NCI-H2171 treated with DMSO at 0.1 percent for 48 hours (cell line): ENCODE measurements around the gene PGR.

Experiments used
- DNase-seq: peaks from one replicate; lab custom pipeline; 2025; lab: John Stamatoyannopoulos, UW

The PGR gene

GRCh38 chr11:101129203-101129943 is at the start of gene PGR:
Gene PGR, minus strand, starts transcription at chr11:101129813. Its CDS starts 743 bp downstream, at chr11:101129070.
- peak; percentile 1 for DNase-seq

GRCh38 chr11:101176381-101176780 is 46.8 kb upstream of the PGR start:
- DNase-seq, result no peak

DNA sequence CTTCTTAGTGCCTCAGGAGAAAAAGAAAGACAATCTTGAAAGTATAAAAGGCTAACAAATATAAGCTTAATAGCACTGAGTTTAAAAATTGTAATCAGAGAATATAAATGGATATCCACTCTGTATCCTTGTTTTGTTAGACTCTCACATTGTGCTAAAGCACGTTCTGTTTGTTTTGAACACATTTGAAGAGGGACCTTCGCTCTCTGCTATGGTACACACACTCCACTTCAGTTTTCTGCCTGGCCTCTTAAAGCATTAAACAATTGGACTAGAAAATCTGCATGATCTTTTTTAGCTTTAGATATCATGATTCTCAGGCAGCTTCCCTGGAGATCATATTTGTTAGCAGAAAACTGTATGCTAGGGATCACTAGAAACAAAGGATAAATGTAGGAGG is 40.3 kb upstream of the PGR start:
- no peak for DNase-seq

DNA sequence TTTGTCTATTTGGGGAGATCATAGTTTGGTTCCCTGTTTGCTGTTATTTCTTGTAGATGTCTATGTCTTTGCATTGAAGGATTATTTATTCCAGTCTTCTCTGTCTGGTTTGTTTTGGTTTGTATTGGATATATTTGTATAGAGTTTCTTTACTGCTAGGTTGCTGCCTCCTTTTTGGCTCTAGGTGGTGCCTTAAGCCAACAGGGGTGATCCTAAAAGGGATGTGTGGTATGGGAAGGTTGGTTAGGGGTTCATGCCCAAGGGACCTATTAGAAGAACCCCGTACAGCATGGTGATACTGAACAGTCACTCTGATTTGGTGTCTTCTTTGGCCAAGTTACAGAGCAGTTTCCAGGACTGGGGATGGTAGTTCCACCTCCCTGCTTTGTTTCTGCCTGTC is 36.4 kb upstream of the PGR start:
- no peak for DNase-seq

- no peak for DNase-seq
Measured at GRCh38 chr11:101158119-101158518, 28.5 kb upstream of the PGR start.

GRCh38 chr11:101138245-101138930 is 8.8 kb upstream of the PGR start:
- DNase-seq, result no peak

GRCh38 chr11:101133190-101133589 is 3.6 kb upstream of the PGR start:
- DNase-seq, result no peak

- DNase-seq, result no peak
Measured at GRCh38 chr11:101128571-101129202, 926 bp downstream of the PGR start.

DNA sequence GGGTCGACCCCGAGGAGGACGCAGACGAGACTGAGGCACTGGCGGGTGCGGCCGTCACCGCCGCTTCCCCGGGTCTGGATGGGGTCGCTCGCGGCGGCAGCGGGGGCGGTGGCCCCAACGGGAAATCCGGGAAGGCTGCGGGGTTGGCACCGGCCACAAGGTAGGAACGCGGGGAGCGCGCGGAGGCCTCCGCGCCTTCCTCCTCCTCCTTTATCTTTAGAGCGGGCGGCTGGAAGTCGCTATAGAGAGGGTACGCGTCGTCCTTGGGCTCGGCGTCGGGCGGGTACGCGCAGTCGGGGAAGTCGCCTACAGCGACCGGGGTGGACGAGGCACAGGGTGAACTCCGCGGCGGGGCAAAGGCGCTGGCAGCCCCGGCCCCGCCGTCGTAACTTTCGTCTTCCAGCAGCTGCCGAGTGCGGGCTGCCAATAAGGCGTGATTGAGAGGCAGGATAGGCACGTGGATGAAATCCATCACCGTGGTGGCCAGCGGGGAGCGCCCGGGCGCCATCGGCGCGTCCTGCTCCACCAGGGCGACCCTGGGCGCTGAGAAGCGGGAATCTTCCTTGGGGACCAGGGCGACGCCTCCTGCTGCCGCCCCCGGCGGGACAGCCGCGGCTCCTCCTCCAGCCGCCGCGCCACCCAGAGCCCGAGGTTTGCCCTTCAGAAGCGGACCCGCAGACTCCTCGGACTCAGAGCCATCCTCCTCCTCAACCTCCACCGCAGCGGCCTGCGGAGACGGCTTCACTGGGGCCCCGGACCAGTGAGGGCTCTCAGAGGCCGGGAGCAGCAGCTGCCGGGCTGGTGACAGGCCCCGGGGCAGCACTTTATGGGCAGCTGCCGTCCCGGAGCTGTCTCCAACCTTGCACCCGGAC is 1.7 kb downstream of the PGR start:
- peak; percentile 21 for DNase-seq

DNA sequence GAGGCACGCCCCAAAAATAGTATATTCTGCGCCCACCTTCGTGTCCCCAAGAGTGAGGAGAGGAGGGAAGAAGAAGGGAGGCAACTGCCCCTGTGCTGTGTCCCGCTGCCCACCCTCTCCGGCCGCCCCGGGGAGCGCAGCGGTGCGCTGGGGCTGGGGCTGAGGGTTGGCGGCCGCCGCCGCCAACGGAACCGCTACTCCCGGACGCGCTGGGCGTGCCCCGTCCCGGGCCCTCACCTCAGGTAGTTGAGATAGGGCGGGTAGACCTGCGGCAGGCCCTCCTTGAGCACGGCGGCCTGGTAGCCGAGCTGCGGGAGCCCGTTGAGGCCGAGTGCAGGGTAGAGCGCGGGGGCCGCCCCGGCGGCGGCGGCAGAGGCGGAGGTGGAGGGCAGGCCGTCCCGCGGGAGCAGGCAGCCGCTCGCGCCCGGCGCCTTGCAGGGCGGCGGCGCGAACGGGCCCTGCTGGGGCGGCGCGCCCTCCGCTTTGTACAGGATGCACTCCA is 2.4 kb downstream of the PGR start:
- DNase-seq, result no peak

- no peak for DNase-seq
Measured at GRCh38 chr11:101126551-101127196, 2.9 kb downstream of the PGR start.

DNA sequence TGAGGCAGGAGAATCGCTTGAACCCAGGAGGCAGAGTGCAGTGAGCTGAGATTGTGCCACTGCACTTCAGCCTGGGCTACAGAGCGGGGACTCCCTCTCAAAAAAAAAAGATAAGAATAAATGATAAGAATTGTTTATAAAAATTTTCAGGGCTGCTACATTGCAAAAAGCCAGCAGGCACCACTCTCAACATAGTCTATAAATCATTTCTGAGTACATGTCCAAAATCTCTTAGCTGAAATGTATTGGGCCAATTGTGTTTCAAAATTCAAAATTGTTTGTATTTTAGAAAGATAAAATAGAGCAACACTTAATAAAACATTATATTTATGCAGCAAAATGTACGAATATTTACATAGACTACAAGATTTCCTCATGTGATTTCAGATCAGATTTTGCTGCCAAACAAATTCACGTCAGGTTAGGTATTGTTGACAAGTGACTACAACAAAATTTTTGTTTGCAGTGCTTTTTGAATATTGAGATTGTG is 13.9 kb downstream of the PGR start:
- DNase-seq, result no peak

GRCh38 chr11:101113540-101113939 is 16.1 kb downstream of the PGR start:
- no peak for DNase-seq

DNA sequence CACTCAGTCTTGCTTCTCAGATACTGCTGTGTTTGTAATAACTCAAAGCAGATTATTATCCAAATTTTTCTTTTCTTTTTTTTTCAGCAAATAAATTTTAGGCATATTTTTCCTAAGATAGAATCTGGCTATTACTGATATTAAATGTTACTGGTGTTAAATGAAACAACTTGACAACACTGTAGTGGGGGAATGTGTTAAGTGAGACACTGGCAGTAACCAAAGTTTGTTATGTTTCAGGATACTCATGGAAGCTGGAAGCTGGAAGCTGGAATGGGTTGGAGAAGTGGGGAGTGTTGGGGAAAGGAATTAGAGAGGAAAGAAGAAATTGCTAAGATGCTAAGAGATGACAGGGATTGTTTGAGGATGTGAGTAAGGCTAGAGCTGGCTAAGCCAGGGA is 24.9 kb downstream of the PGR start:
- no peak for DNase-seq

GRCh38 chr11:101103433-101103832 is 26.2 kb downstream of the PGR start:
- no peak for DNase-seq

DNA sequence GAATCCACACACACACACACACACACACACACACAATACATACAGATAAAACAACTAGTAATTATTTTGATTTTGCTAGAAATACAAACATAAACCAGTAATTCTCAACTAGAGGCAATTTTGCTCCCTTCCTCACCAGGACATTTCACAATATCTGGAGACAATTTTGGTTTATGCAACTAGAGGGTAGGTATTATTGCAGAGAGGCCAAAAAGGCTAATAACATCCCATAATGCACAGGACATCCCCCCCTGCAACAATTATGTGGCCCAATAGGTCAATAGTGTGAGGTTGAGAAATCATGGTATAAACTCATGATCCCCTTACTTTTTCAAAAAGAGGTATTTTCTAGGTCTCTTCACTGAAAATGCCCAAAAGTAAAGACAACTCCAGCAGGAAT is 29.0 kb downstream of the PGR start:
- DNase-seq, result no peak

GRCh38 chr11:101096036-101096704 is 33.4 kb downstream of the PGR start:
- no peak for DNase-seq

DNA sequence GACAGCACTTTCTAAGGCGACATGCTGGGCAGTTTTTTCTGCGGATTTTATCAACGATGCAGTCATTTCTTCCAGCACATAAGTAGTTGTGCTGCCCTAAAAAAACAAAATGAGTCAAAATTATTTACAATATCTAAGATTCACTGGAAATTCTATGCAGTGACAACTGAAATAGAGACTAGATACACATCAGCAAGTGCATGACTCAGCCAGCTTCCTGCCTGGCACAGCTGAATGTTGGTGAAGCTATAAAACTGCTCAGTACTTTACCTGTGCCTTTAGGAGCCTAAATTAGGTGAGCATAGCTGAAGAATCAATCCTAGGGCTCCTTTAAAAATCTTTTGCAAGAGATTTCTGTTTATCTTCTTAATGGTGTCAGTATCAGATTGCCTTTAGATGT is 37.8 kb downstream of the PGR start:
- no peak for DNase-seq

- no peak for DNase-seq
Measured at GRCh38 chr11:101090679-101091270, 38.8 kb downstream of the PGR start.

- no peak for DNase-seq
Measured at GRCh38 chr11:101083335-101083734, 46.3 kb downstream of the PGR start.
